CD4-positive, alpha-beta T cell treated with Interleukin-15 for 1 hour (primary cell): ENCODE results near the gene PARD3B.

ENCODE experiments used
- DNase-seq: peaks from one replicate; pipeline ENCODE4 v3.0.0-alpha.2; 2020

Gene PARD3B

GRCh38 chr2:205297368-205297767, 752.1 kb downstream of the PARD3B start:
- DNase-seq, result no peak

DNA sequence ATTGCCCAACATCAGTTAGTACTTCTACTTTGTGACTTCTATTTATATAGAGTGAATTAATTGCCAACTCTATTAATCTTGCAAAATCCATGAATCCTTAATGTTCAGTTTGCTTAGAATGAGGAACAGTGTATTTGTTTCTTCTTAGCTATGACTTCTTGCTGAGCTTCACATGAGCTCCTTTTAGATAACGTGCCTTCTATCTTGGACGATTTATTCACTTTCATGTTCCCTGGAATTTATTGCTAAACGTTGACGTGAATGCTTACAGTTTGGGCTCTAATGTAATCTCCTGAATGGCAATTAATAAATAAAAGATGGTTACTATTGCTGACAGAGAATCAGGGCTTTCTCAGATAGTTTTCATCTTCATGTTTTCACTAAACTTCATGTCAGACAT, 752.6 kb downstream of the PARD3B start:
- DNase-seq, result no peak

DNA sequence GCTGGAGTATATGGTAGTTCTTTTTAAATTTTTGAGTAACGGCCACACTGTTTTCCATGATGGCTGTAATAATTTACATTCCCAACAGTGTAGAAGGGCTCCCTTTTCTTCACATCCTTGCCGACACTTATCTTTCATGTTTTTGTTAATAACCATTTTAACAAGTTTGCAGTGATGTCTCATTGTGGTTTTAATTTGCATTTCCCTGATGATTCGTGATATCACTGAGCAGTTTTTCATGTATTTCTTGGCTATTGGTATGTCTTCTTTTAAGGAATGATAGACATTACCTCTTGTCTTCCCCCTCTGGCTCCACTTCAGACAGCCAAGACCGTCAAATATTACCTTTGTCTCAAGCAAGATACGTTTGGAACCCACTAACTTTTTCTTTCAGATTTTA, 765.9 kb downstream of the PARD3B start:
- DNase-seq, result no peak

- DNase-seq, result no peak
Measured at GRCh38 chr2:205321231-205321630, 776.0 kb downstream of the PARD3B start.

GRCh38 chr2:205323929-205324328, 778.7 kb downstream of the PARD3B start:
- no peak for DNase-seq

- DNase-seq, result no peak
Measured at GRCh38 chr2:205324355-205324754, 779.1 kb downstream of the PARD3B start.

- DNase-seq, result no peak
Measured at GRCh38 chr2:205333351-205333750, 788.1 kb downstream of the PARD3B start.

DNA sequence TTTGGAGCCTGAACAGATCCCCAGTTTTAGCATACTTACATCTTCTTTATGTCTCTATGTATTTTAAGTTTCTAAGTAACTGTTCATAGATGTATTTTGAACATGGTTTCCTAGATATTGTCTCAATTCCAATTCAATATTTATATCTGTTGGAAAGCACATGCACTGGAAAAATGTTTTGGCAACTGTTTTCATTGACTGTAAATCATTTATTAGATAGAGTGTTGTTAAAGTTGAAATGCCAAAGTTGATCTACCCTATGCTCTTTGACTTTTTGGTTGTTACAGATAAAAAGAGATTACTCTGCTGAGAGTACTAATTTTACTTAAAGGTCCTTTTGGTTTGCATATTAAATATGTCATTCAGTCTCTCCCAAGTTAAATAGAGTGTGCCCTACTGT, 792.0 kb downstream of the PARD3B start:
- no peak for DNase-seq

GRCh38 chr2:205338156-205338555, 792.9 kb downstream of the PARD3B start:
- no peak for DNase-seq

DNA sequence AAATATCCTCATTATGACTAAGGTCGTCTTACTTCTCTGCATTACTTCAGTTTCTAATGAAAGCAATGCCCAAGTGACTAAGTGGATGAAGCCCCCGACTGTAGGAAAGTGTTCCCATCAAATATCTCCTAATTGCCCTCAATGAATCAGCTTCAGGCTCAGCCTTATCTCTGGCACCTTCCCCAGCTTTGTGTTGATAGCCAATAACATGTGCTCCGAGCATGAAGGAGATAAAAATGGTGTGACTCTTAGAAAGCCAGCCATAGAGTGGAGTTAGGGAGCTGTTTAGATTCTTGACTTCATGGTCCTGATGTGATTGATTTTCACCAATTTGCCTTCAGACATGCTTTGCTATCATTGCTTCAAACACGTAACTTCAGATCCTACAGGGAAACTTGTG, 797.8 kb downstream of the PARD3B start:
- no peak for DNase-seq

- no peak for DNase-seq
Measured at GRCh38 chr2:205346649-205347048, 801.4 kb downstream of the PARD3B start.

GRCh38 chr2:205347899-205348298, 802.6 kb downstream of the PARD3B start:
- no peak for DNase-seq

DNA sequence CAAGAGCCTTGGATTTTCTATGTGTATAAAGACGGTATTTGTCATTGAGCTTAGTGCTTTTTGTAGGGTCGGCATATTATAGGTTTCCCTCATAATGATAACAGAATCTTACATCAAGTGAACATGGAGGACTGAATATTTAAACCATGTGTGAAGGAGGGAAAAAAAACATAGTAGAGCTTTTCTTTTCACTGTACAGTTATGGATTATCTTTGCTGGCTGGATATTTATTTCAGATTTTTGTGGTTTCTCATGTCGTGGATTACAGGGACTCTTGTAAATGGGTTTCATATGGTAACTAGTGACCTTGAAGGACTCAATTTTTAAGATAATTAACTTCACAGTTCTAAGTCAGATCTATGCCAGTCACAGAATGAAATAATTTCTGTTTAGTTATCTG, 806.8 kb downstream of the PARD3B start:
- no peak for DNase-seq

- no peak for DNase-seq
Measured at GRCh38 chr2:205352593-205352992, 807.3 kb downstream of the PARD3B start.

GRCh38 chr2:205357732-205358131, 812.5 kb downstream of the PARD3B start:
- no peak for DNase-seq

DNA sequence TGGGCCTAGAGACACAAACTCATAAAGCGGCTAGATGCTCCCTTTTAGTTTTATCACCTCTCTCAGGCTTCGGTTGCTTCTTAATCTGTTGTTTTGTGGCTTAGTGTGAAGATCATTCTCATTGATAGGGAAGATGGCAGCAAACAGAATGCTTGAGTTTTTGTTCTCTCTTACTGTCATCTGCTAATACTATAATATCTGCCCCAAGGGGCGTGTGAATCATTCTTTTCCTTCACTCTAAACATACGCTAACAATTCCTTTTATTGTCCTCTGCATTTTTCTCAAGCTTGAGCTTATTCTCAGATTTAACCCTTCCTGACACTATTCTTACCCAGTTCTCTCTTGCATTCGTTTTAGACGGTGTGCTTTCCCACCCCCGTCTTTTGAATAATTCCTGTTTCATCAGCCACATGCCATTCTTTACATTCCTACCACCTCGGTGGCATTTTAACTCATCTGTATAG, 813.1 kb downstream of the PARD3B start:
- no peak for DNase-seq

DNA sequence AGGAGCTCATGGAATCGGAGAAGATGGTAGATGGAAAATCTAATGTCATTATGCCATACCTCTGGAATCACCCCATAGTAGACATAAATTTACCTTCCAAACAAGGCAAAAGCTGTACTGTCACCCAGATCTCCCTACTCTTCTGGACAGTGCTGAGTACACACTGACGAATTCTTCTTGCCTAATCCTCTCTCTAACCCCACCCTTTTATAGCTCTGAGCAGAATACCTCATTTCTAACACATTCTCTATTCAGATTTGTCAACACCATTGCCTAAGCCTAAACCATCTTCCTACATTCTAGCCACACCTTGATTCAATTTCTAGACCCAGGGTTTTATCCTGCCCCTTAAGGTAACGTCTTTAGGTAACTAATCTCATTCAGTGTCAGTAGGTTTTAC, 816.0 kb downstream of the PARD3B start:
- no peak for DNase-seq

DNA sequence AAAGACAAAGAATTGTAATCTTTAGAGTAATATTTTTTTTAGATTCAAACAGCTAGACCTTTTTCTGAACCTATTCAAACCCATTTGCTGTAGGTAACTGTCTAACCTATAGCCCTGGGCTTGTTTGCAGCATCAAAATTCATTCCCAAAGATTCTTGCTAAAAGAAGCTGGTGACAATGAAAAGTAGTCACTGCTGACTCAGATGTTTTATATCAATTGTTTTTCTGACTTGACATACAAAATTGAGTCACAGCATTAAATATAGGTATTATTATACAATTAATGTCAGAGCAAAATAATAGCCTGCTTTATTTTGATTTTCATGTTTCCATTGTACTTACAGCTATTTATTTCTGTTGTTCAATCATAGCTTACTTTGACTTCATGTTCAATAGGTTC, 816.7 kb downstream of the PARD3B start:
- DNase-seq, result no peak

DNA sequence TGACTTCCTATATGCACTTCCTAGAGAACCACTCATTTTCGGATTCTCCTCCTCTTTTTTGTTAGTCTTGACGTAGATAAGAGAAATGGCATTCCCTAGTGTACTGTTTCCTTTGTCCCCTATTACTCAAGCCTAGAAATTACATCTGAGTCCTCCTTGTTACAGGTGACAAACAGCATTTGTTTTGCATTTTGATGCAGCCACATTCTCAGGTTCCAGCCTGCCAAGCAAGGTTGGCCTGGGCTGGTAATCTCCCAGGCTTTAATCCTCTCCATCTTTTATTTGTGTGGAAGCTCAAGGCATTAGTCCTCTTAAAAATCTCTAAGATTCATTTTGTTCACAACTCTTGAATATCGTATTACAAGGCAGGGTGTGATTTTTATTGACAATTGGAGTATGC, 819.0 kb downstream of the PARD3B start:
- DNase-seq, result no peak

GRCh38 chr2:205366336-205367060, 821.2 kb downstream of the PARD3B start:
- no peak for DNase-seq

DNA sequence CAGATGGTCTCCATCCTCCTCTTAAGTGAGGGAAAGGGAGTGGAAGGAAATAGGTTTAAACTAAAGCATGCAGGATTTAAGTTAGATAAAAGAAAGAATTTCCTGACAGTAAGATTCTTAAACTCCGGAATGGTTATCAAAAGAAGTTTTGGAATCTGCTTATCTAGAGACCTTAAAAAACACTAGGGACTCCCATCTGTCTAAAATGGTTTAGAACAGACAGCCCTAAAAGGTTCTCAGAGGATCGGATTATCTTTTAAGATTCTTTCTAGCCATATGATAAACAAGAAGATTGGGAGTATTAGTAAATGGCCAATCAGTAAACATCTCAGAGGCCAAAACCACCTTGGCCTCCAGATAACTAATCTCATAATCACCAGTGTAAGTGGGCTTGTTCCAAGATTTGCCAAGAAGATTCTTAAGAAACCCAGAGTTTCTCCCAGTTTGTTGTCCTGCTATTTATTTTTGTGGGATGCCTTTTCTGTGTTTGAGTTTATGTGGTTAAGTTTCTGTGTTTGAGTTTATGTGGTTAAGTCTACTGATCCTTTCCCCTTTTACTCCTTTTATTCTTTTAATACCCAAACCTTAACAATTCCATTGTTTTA, 822.2 kb downstream of the PARD3B start:
- no peak for DNase-seq

GRCh38 chr2:205369813-205370212, 824.5 kb downstream of the PARD3B start:
- DNase-seq, result no peak

DNA sequence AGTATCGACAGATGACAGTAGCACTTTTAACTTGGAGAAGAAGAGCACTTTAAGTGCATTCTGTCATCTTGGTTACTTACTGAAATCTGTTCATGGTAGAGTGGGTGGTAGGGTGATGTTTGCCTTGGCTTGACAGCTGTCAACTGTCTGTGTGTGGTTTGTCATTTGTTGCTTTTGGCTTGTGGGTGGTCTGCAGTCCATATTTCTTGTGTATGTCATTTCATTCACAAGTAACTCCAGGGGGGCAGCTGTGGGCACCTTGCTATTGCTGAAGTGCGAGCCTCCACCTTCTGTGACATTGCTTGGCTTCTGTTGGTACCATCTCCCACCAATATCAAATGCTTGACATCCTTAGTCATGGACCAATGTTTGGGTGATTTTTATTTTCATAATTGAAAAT, 825.5 kb downstream of the PARD3B start:
- DNase-seq, result no peak

DNA sequence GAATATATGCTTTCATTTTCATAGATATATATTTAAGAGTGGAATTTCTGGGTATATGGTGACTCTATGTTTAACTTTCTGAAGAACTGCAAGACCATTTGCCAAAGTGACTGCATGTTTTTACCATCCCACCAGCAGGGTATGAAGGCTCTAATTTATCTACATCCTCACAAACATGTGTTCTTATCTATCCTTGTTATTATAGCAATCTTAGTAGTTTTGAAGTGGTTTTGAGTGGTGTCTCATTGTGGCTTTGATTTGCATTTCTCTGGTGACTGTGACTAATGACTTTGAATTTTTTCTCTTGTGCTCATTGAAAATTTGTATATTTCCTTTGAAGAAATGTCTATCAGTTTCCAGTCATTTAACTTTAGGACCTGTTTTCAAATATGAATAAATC, 826.9 kb downstream of the PARD3B start:
- DNase-seq, result no peak
